ENCODE results near the gene RAB44.

Gene RAB44

GRCh38 chr6:36769676-36770499, 72.3 kb downstream of the RAB44 start:
- no peak for DNase-seq (ENCODE audit: low read depth)

GRCh38 chr6:36771145-36771544, 73.5 kb downstream of the RAB44 start:
- DNase-seq (ENCODE audit: low read depth) = no peak

- no peak for DNase-seq (ENCODE audit: low read depth)
Measured at GRCh38 chr6:36772397-36772796, 74.8 kb downstream of the RAB44 start.

- DNase-seq (ENCODE audit: low read depth) = no peak
Measured at GRCh38 chr6:36774331-36774730, 76.7 kb downstream of the RAB44 start.

GRCh38 chr6:36776167-36776566, 78.5 kb downstream of the RAB44 start:
- no peak for DNase-seq (ENCODE audit: low read depth)

GRCh38 chr6:36777801-36778200, 80.2 kb downstream of the RAB44 start:
- DNase-seq (ENCODE audit: low read depth) = no peak

- no peak for DNase-seq (ENCODE audit: low read depth)
Measured at GRCh38 chr6:36779227-36779626, 81.6 kb downstream of the RAB44 start.

- no peak for DNase-seq (ENCODE audit: low read depth)
Measured at GRCh38 chr6:36780442-36781177, 83.0 kb downstream of the RAB44 start.

- DNase-seq (ENCODE audit: low read depth) = no peak
Measured at GRCh38 chr6:36781669-36782068, 84.0 kb downstream of the RAB44 start.
